HG03108 (cell line): ENCODE measurements around the gene ZNF697.
"Not testable (repeated sequence)": the region's sequence is repeated elsewhere in the genome, so short reads cannot be mapped to it uniquely, and the experiment has no call there.

Experiments
- ATAC-seq: cut with Tn5 transposase; IDR thresholded peaks from one replicate; pipeline ENCODE4 v1.9.1; 2021; ENCODE audit warnings: moderate library complexity; ENCODE audit not compliant: unreplicated experiment

ZNF697 gene

GRCh38 chr1:119603241-119603640 is 44.8 kb downstream of the ZNF697 start:
- not testable (repeated sequence) for ATAC-seq

GRCh38 chr1:119602789-119603188 is 45.3 kb downstream of the ZNF697 start:
- not testable (repeated sequence) for ATAC-seq

DNA sequence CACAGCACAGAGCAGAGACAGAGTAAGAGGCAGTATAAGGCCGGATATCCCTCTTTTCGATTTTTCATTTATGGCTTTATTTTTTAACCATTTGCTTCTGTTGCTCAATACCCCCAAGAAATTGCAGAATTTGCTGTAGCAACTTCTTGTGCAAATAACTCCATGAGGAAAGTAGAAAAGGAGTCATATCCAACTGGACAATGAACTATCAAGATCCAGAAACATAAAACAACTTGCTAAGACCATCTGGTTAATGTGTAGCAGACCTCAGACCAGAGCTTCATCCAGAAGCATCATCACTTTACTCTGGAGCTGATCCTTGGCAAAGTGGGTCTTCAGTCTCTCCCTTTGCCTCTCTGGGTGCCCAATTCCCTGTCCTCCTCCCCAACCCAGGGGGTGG is 45.9 kb downstream of the ZNF697 start:
- no peak for ATAC-seq

DNA sequence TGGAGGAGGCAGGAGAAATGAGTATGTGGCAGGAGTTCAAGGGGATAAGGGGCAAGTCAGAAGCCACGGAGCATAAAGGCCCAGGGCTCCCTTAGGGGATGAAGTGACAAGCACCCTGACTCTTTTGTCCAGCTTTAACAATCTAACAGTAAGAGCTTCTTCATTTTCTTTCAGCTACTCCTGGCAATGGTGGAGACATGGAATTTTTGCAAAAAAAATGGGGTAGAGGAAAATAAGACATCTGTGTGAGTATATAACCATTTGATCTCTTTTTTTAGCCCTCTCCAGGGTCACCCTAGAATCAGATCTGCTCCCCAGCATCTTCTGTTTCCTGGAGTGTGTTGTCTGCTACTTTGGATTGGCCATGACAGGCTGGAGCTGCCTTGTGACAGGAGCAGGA is 47.1 kb downstream of the ZNF697 start:
- no peak for ATAC-seq

DNA sequence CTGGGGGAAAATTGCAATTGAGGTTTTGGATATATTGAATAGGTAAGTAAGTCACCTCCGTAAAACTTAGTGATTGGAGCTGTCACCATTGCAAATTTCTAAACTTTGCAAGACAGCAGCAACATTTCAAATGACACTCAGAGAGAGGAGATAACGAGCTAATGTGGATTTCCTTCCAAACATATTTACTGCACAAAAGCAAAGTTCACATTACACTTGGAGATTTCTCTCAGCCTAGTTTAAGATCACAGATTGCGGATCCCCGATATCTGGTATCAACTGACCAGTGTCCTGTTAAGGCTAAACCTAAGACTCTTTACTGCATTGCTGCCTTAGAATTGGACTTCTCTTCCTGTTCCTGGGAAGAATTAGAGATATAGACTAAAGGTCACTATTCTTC is 47.5 kb downstream of the ZNF697 start:
- no peak for ATAC-seq

- no peak for ATAC-seq
Observed at GRCh38 chr1:119595606-119596005, 52.5 kb downstream of the ZNF697 start.

GRCh38 chr1:119595168-119595567 is 52.9 kb downstream of the ZNF697 start:
- ATAC-seq: no peak

DNA sequence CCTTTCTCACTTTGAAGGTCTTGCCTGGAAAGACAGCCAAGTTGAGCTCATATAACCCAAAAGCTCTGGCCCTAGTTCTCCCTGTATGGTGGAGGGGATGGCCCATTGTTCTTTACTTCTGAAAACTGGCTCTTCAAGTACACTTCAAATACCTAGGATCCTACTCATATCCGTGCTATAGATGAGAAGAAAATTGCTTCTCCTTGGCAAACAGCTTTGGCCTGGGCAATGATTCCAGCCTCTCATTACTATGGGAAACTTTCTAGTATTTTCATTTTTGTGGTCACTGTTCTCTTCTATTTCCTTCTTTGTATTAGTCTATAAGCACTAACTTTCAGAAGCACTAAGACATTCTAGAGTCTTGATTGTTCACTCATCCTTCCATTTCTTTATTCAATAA is 53.7 kb downstream of the ZNF697 start:
- ATAC-seq: no peak

DNA sequence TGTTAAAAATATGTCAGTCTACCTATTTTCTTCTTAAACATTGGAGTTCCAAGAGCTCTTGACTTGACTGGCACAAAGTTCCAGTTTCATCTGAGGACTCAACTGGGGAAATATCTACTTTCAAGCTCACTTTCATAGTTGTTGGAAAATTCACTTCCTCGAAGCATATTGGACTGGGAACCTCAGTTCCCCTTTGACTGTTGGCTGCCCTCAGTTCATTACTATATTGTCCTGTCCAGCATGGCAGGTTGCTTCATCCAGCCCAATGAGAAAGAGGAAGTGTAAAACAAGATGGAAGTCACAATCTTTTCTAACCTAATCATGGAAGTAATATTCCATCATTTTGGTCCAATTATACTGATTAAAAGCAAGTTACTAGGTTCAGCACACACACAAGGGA is 54.3 kb downstream of the ZNF697 start:
- ATAC-seq: no peak

GRCh38 chr1:119590393-119590792 is 57.7 kb downstream of the ZNF697 start:
- no peak for ATAC-seq

- ATAC-seq: no peak
Observed at GRCh38 chr1:119588621-119589020, 59.4 kb downstream of the ZNF697 start.

DNA sequence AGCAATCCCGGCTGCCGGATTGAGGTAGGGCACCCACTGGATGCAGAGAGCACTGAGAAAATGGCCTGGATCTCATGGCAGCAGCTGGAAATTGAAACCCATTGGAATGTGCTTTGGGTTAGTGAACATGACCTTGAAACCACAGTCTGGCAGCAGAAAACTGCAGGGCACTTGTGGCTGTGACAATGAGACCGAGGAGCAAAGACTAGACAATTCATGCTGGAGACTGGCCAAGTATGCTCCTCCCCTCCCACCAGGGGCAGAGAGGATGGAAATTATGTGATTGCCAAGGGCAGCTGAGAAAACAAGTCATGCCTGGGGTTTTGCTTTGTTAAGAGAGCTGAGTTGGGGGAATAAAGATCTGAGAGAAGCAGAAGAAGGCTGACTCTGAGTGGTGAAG is 60.7 kb downstream of the ZNF697 start:
- no peak for ATAC-seq

GRCh38 chr1:119585801-119586200 is 62.3 kb downstream of the ZNF697 start:
- ATAC-seq: not testable (repeated sequence)

DNA sequence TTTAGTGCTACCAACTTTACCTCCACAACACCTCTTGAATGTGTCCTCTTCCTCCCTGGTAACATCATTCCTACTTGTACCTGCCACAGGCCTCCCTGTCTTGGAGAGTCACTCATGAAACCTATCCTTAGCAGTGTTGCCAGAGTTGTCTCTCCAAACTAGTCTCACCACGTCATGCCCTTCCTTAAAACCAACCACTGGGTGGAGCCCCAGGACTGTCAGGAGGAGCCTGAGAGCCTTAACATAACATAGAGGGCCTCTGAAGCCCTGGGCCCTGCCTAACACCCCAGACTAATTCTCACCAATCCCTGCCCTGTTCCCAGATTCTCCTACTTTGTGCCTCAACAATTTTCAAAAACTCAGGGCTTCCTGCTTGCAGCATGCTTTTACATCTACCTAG is 65.3 kb downstream of the ZNF697 start:
- no peak for ATAC-seq

DNA sequence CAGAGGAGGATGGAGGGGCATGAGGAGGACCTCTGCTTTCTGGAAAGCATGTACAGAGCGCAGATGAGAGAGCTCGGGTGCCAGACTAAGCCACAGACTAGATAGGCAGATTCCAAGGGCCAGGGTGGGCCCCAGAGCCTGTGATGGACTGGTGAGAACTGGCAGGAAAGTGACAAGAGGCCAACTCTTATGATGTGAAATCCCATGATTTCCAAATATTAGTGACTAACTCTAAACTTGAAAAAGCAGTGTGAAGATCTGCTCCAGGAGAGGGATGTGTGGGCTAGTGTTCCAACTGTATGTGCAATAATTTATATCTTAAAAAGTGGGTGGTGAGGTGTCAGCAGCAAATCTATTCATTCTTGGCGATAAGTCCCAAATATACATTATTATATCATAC is 67.0 kb downstream of the ZNF697 start:
- not testable (repeated sequence) for ATAC-seq

DNA sequence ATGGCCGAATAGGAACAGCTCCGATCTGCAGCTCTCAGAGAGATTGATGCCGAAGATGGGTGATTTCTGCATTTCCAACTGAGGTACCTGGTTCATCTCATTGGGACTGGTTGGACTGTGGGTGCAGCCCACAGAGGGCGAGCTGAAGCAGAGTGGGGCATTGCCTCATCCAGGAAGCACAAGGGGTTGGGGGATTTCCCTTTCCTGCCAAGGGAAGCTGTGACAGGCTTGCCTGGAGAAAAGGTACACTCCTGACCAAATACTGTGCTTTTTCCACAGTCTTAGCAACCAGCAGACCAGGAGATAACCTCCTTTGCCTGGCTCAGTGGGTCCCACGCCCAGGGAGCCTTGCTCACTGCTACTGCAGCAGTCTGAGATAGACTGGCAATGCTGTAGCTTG is 74.2 kb downstream of the ZNF697 start:
- no peak for ATAC-seq

- not testable (repeated sequence) for ATAC-seq
Observed at GRCh38 chr1:119569930-119570622, 78.0 kb downstream of the ZNF697 start.
